Psoas muscle (tissue), 8 donors: ENCODE data around the gene ANKRD53. TPM values are rescaled to one million over a fixed set of nuclear protein-coding genes. Genes with fewer than 3 reads are reported as not detected.

Experiments
- ATAC-seq, 4 donors: fragments of 200-7000 bp; cut with Tn5 transposase; one replicate each; pipeline ENCODE4 v1.9.1; 2020; ENCODE audit warnings: moderate library complexity in 3 of 4, mild to moderate bottlenecking in 2 of 4
- DNase-seq, 2 donors: peaks; one replicate each; pipeline ENCODE4 v3.0.0-alpha.2; 2020
- H3K27ac ChIP-seq: fragments of 200-600 bp; one replicate; pipeline ENCODE4 v1.8.0; 2022
- H3K27me3 ChIP-seq, 3 donors: fragments of 200-600 bp in 1 of 3; one replicate each; pipeline versions ENCODE4 v1.6.1 to v1.8.0; 2013 to 2022; ENCODE audit warnings: low read length in 2 of 3, mild to moderate bottlenecking in 2 of 3, moderate library complexity in 1 of 3; ENCODE audit not compliant: insufficient read depth in 3 of 3
- H3K36me3 ChIP-seq, 2 donors: fragments of 200-600 bp in 1 of 2; one replicate each; pipeline versions ENCODE4 v1.6.1 to v1.8.0; 2013 to 2022; ENCODE audit warnings: low read depth in 1 of 2, mild to moderate bottlenecking in 1 of 2, moderate library complexity in 1 of 2; ENCODE audit not compliant: insufficient read depth in 1 of 2
- H3K4me1 ChIP-seq: fragments of 200-600 bp; one replicate; pipeline ENCODE4 v1.8.0; 2022
- H3K4me3 ChIP-seq: fragments of 200-600 bp; one replicate; pipeline ENCODE4 v1.8.0; 2022; ENCODE audit warnings: mild to moderate bottlenecking
- H3K9me3 ChIP-seq: fragments of 200-600 bp; one replicate; pipeline ENCODE4 v1.8.0; 2022
- CTCF ChIP-seq: fragments of 200-600 bp; IDR thresholded peaks from one replicate; pipeline ENCODE4 v1.8.0; 2022; ENCODE audit warnings: antibody characterized with exemption
- WGBS, 3 donors: extraction: QIAGEN DNeasy Blood & Tissue Kit; methylation state at CpG; one replicate each; pipeline versions ENCODE4 v1.1.6 to v1.1.7; 2013; 5-methylcytosine and 5-hydroxymethylcytosine counted together
- intact Hi-C, 2 donors: fragments of 100-400 bp; cut with DNase I; formaldehyde crosslinking; loops; one replicate each; pipeline versions ENCODE4 v1.11.0 to v1.14.2; 2022
- polyA plus RNA-seq, 3 donors: library from polyadenylated mRNA; stranded (reverse); fragments of 200-250 nt; gene quantifications; one replicate each; pipeline ENCODE4 v1.2.3, GENCODE V29; 2013
- total RNA-seq, 4 donors: library from RNA; stranded (reverse); fragmentation: NEBNext Ultra II Directional in 2 of 4; extraction: Animal tissue kit (Norgen Biotek cat#: 25700) in 2 of 4; gene quantifications; one replicate each; pipeline versions ENCODE4 v1.2.1 to v1.2.4, GENCODE V29; 2021 to 2023
- donor health status: healthy with polysubstance abuse.
- donor health status: DM: no; HTN: no; CAD: no; lungs with moderate emphysema.
- donor health status: Bipolar disorder and iron deficiency.
- donor health status: healthy.
- donor health status: DM: yes; HTN: yes; CAD: no.
- donor health status: DM: no; HTN: no; CAD: no.
- donor health status: DM: no; HTN: no; CAD: no.
- donor health status: DM: yes; HTN: yes; CAD: no.

ANKRD53 gene
- total and polyA plus RNA-seq, 7 donors = 0.15 to 0.77 (median 0.40) TPM

GRCh38 chr2:70981866-70982810, 3.7 kb downstream of the ANKRD53 start:
- DNase-seq (no peak), ATAC-seq (no peak)
- H3K4me3 ChIP-seq = no peak overlapping the region
- H3K4me1 ChIP-seq = peaks cover 13% of the 10 kb centered on the region
- H3K36me3 ChIP-seq = peaks cover 0 to 18% of the 10 kb centered on the region in 2 donors
- intact Hi-C loops = no loop called here
- no peak for TF ChIP-seq CTCF
- 78 to 87% (median 81%) methylated on average over 14 of the region's 14 CpGs for WGBS, 3 donors
- H3K27ac ChIP-seq = no peak overlapping the region
- H3K9me3 ChIP-seq = no peaks in the 10 kb centered on the region
- H3K27me3 ChIP-seq = no peaks in the 10 kb centered on the region

- no peak for TF ChIP-seq CTCF
- H3K9me3 ChIP-seq = no peaks in the 10 kb centered on the region
- no peak overlapping the region for H3K4me3 ChIP-seq
- DNase-seq (no peak), ATAC-seq (no peak)
- intact Hi-C loops = no loop called here
- no peaks in the 10 kb centered on the region for H3K27me3 ChIP-seq
- H3K4me1 ChIP-seq = peaks cover 9% of the 10 kb centered on the region
- H3K36me3 ChIP-seq = peaks cover 0 to 26% of the 10 kb centered on the region in 2 donors
- WGBS, 3 donors = 86 to 94% (median 93%) methylated on average over 3 of the region's 3 CpGs
- H3K27ac ChIP-seq = no peak overlapping the region
Observed at GRCh38 chr2:70982971-70983370, 4.5 kb downstream of the ANKRD53 start.

GRCh38 chr2:70983506-70984227, 5.2 kb downstream of the ANKRD53 start:
- no peak for ATAC-seq
- no peak for TF ChIP-seq CTCF
- WGBS, 3 donors = 78 to 84% (median 79%) methylated on average over 8 of the region's 8 CpGs

GRCh38 chr2:70984228-70984575, 5.8 kb downstream of the ANKRD53 start:
- DNase-seq (no peak), ATAC-seq (no peak)
- no peak overlapping the region for H3K4me3 ChIP-seq
- H3K36me3 ChIP-seq = peaks cover 0 to 38% of the 10 kb centered on the region in 2 donors
- WGBS, 3 donors = 88 to 98% (median 95%) methylated on average over 3 of the region's 3 CpGs
- no peak overlapping the region for H3K27ac ChIP-seq
- no peaks in the 10 kb centered on the region for H3K9me3 ChIP-seq
- no peaks in the 10 kb centered on the region for H3K27me3 ChIP-seq
- H3K4me1 ChIP-seq = no peaks in the 10 kb centered on the region
- TF ChIP-seq CTCF = no peak
- intact Hi-C loops = no loop called here

More at GRCh38 chr2:70983506-70984227, 5.2 kb downstream of the ANKRD53 start:
- no peak overlapping the region for H3K27ac ChIP-seq
- no peak for DNase-seq
- intact Hi-C loops = no loop called here
- no peaks in the 10 kb centered on the region for H3K27me3 ChIP-seq
- no peaks in the 10 kb centered on the region for H3K9me3 ChIP-seq
- peaks cover 0 to 33% of the 10 kb centered on the region in 2 donors for H3K36me3 ChIP-seq
- H3K4me1 ChIP-seq = peaks cover 2% of the 10 kb centered on the region
- H3K4me3 ChIP-seq = no peak overlapping the region
